Measurements from ENCODE around the gene FGF9.

FGF9 gene

GRCh38 chr13:21670006-21670882 lies 629 bp upstream of the FGF9 start:
- H3K4me3 ChIP-seq (ENCODE audit: low read length) = peak overlapping the region; percentile 63
- DNase-seq (ENCODE audit: low read depth) = peak; percentile 38
- TF ChIP-seq CTCF (conservative IDR thresholded peaks at IDR 0.05; ENCODE audit: low read length) = no peak; the same call in 1 of the 2 replicates

GRCh38 chr13:21671620-21672286 lies 880 bp downstream of the FGF9 start:
- TF ChIP-seq CTCF (conservative IDR thresholded peaks at IDR 0.05; ENCODE audit: low read length) = no peak
- no peak for DNase-seq (ENCODE audit: low read depth)
- H3K4me3 ChIP-seq (ENCODE audit: low read length) = peak overlapping the region; percentile 63

GRCh38 chr13:21672287-21672680 lies 1.4 kb downstream of the FGF9 start:
- DNase-seq (ENCODE audit: low read depth) = no peak
- no peak for TF ChIP-seq CTCF (conservative IDR thresholded peaks at IDR 0.05; ENCODE audit: low read length)

GRCh38 chr13:21672796-21673538 lies 2.1 kb downstream of the FGF9 start:
- H3K4me3 ChIP-seq (ENCODE audit: low read length) = peak overlapping the region; percentile 20
- DNase-seq (ENCODE audit: low read depth) = no peak
- no peak for TF ChIP-seq CTCF (conservative IDR thresholded peaks at IDR 0.05; ENCODE audit: low read length)

More at GRCh38 chr13:21672287-21672680, 1.4 kb downstream of the FGF9 start:
- H3K4me3 ChIP-seq (ENCODE audit: low read length) = peak overlapping the region; percentile 9; the same call in 1 of the 2 replicates

- H3K4me3 ChIP-seq (ENCODE audit: low read length) = peak overlapping the region; percentile 20; the same call in 1 of the 2 replicates
- TF ChIP-seq CTCF (conservative IDR thresholded peaks at IDR 0.05; ENCODE audit: low read length) = no peak
- DNase-seq (ENCODE audit: low read depth) = no peak
These were observed 2.6 kb downstream of the FGF9 start for GRCh38 chr13:21673539-21673788.

GRCh38 chr13:21673789-21674489 lies 3.1 kb downstream of the FGF9 start:
- no peak for DNase-seq (ENCODE audit: low read depth)

More at GRCh38 chr13:21673789-21674489, 3.1 kb downstream of the FGF9 start:
- peak overlapping the region; percentile 56 for H3K4me3 ChIP-seq (ENCODE audit: low read length)
- no peak for TF ChIP-seq CTCF (conservative IDR thresholded peaks at IDR 0.05; ENCODE audit: low read length)

Data from AG10803 (cell line).